ENCODE results near the gene PACRG. TPM values are rescaled to one million over a fixed set of nuclear protein-coding genes. Genes with fewer than 3 reads are reported as not detected.

The PACRG gene
- total RNA-seq, 2 experiments from 2014 or later: 0.78 TPM; not detected in 1

- POLR2A ChIA-PET: interaction anchor here (0.7 kb wide), 1 partner anchor 1514 kb away, joined by 3 read pairs; no protein-coding TSS in a partner anchor
- ATAC-seq (peak; percentile 70), DNase-seq (no peak)
- H3K9me3 Mint-ChIP-seq (ENCODE audit: insufficient read depth): peaks cover 8% of the 10 kb centered on the region
- peaks cover 3% of the 10 kb centered on the region for H3K27me3 Mint-ChIP-seq (ENCODE audit: low read depth)
- no peak overlapping the region for H3K4me3 Mint-ChIP-seq
- peaks cover 14% of the 10 kb centered on the region for H3K4me1 Mint-ChIP-seq (ENCODE audit: low read depth)
- H3K27ac Mint-ChIP-seq: no peak overlapping the region
- no peaks in the 10 kb centered on the region for H3K36me3 Mint-ChIP-seq (ENCODE audit: low read depth)
- CTCF ChIA-PET: no interaction called here
These were observed 273.6 kb downstream of the PACRG start for GRCh38 chr6:163001330-163001729.

GRCh38 chr6:163008186-163008585 is 280.4 kb downstream of the PACRG start:
- no peak overlapping the region for H3K27ac Mint-ChIP-seq
- no peaks in the 10 kb centered on the region for H3K9me3 Mint-ChIP-seq (ENCODE audit: insufficient read depth)
- no peak overlapping the region for H3K4me3 Mint-ChIP-seq
- POLR2A ChIA-PET: no interaction called here
- peaks cover 3% of the 10 kb centered on the region for H3K27me3 Mint-ChIP-seq (ENCODE audit: low read depth)
- ATAC-seq (no peak), DNase-seq (no peak)
- CTCF ChIA-PET: no interaction called here
- H3K36me3 Mint-ChIP-seq (ENCODE audit: low read depth): no peaks in the 10 kb centered on the region
- H3K4me1 Mint-ChIP-seq (ENCODE audit: low read depth): no peaks in the 10 kb centered on the region

GRCh38 chr6:163008626-163009025 is 280.9 kb downstream of the PACRG start:
- ChIA-PET CTCF (no interaction called here), POLR2A (no interaction called here)
- peaks cover 3% of the 10 kb centered on the region for H3K27me3 Mint-ChIP-seq (ENCODE audit: low read depth)

GRCh38 chr6:163010145-163010544 is 282.4 kb downstream of the PACRG start:
- Mint-ChIP-seq H3K27me3 (ENCODE audit: low read depth) (no peaks in the 10 kb centered on the region), H3K4me1 (ENCODE audit: low read depth) (no peaks in the 10 kb centered on the region), H3K36me3 (ENCODE audit: low read depth) (no peaks in the 10 kb centered on the region), H3K9me3 (ENCODE audit: insufficient read depth) (no peaks in the 10 kb centered on the region), H3K4me3 (no peak overlapping the region), H3K27ac (no peak overlapping the region)
- DNase-seq: no peak
- ChIA-PET CTCF (no interaction called here), POLR2A (no interaction called here)
- ATAC-seq: no peak

More at GRCh38 chr6:163008626-163009025, 280.9 kb downstream of the PACRG start:
- ATAC-seq (no peak), DNase-seq (no peak)
- no peak overlapping the region for H3K4me3 Mint-ChIP-seq
- no peaks in the 10 kb centered on the region for H3K36me3 Mint-ChIP-seq (ENCODE audit: low read depth)
- H3K27ac Mint-ChIP-seq: no peak overlapping the region
- no peaks in the 10 kb centered on the region for H3K4me1 Mint-ChIP-seq (ENCODE audit: low read depth)
- H3K9me3 Mint-ChIP-seq (ENCODE audit: insufficient read depth): no peaks in the 10 kb centered on the region

DNA sequence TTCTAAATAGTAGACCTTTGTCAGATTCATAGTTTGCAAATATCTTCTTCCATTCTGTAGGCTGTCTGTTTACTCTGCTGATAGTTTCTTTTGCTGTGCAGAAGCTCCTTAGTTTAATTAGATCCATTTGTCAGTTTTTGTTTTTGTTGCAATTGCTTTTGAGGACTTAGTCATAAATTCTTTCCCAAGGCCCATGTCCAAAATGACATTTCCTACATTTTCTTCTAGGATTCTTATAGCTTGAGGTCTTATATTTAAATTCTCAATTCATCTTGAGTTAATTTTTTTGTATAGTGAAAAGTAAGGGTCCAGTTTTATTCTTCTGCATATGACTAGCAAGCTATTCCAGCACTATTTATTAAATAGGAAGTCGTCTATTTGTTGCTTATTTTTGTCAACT is 287.0 kb downstream of the PACRG start:
- CTCF ChIA-PET: no interaction called here
- Mint-ChIP-seq H3K4me3 (no peak overlapping the region), H3K27ac (no peak overlapping the region), H3K27me3 (ENCODE audit: low read depth) (no peaks in the 10 kb centered on the region), H3K36me3 (ENCODE audit: low read depth) (no peaks in the 10 kb centered on the region), H3K9me3 (ENCODE audit: insufficient read depth) (peaks cover 6% of the 10 kb centered on the region), H3K4me1 (ENCODE audit: low read depth) (no peaks in the 10 kb centered on the region)
- DNase-seq (no peak), ATAC-seq (no peak)
- POLR2A ChIA-PET: no interaction called here

- Mint-ChIP-seq H3K27me3 (ENCODE audit: low read depth) (no peaks in the 10 kb centered on the region), H3K4me3 (no peak overlapping the region), H3K4me1 (ENCODE audit: low read depth) (no peaks in the 10 kb centered on the region), H3K27ac (no peak overlapping the region), H3K9me3 (ENCODE audit: insufficient read depth) (peaks cover 21% of the 10 kb centered on the region), H3K36me3 (ENCODE audit: low read depth) (no peaks in the 10 kb centered on the region)
- ATAC-seq: no peak
- ChIA-PET CTCF (no interaction called here), POLR2A (no interaction called here)
- no peak for DNase-seq
These were observed 290.0 kb downstream of the PACRG start for GRCh38 chr6:163017801-163018200.

- no peaks in the 10 kb centered on the region for H3K27me3 Mint-ChIP-seq (ENCODE audit: low read depth)
- H3K4me1 Mint-ChIP-seq (ENCODE audit: low read depth): no peaks in the 10 kb centered on the region
- ChIA-PET CTCF (no interaction called here), POLR2A (interaction anchor here (0.7 kb wide), 1 partner anchor 1787 kb away, joined by 4 read pairs; no protein-coding TSS in a partner anchor)
- no peak overlapping the region for H3K27ac Mint-ChIP-seq
- no peak overlapping the region for H3K4me3 Mint-ChIP-seq
- H3K36me3 Mint-ChIP-seq (ENCODE audit: low read depth): no peaks in the 10 kb centered on the region
- no peak for ATAC-seq
- DNase-seq: no peak
- peaks cover 21% of the 10 kb centered on the region for H3K9me3 Mint-ChIP-seq (ENCODE audit: insufficient read depth)
These were observed 292.2 kb downstream of the PACRG start for GRCh38 chr6:163019926-163020325.

GRCh38 chr6:163021054-163021453 is 293.3 kb downstream of the PACRG start:
- Mint-ChIP-seq H3K4me3 (no peak overlapping the region), H3K27me3 (ENCODE audit: low read depth) (no peaks in the 10 kb centered on the region), H3K4me1 (ENCODE audit: low read depth) (no peaks in the 10 kb centered on the region), H3K9me3 (ENCODE audit: insufficient read depth) (peaks cover 18% of the 10 kb centered on the region), H3K27ac (no peak overlapping the region), H3K36me3 (ENCODE audit: low read depth) (no peaks in the 10 kb centered on the region)
- POLR2A ChIA-PET: no interaction called here
- ATAC-seq (no peak), DNase-seq (no peak)
- CTCF ChIA-PET: no interaction called here

GRCh38 chr6:163023700-163024099 is 295.9 kb downstream of the PACRG start:
- CTCF ChIA-PET: no interaction called here
- H3K4me1 Mint-ChIP-seq (ENCODE audit: low read depth): no peaks in the 10 kb centered on the region
- no peaks in the 10 kb centered on the region for H3K27me3 Mint-ChIP-seq (ENCODE audit: low read depth)
- H3K27ac Mint-ChIP-seq: no peak overlapping the region
- no peaks in the 10 kb centered on the region for H3K36me3 Mint-ChIP-seq (ENCODE audit: low read depth)
- ATAC-seq (no peak), DNase-seq (no peak)
- POLR2A ChIA-PET: no interaction called here
- no peak overlapping the region for H3K4me3 Mint-ChIP-seq
- peaks cover 28% of the 10 kb centered on the region for H3K9me3 Mint-ChIP-seq (ENCODE audit: insufficient read depth)

GRCh38 chr6:163026893-163027292 is 299.1 kb downstream of the PACRG start:
- no peaks in the 10 kb centered on the region for H3K4me1 Mint-ChIP-seq (ENCODE audit: low read depth)
- no peaks in the 10 kb centered on the region for H3K27me3 Mint-ChIP-seq (ENCODE audit: low read depth)
- ATAC-seq: no peak
- H3K9me3 Mint-ChIP-seq (ENCODE audit: insufficient read depth): peaks cover 13% of the 10 kb centered on the region
- H3K27ac Mint-ChIP-seq: no peak overlapping the region
- ChIA-PET CTCF (no interaction called here), POLR2A (no interaction called here)
- H3K36me3 Mint-ChIP-seq (ENCODE audit: low read depth): no peaks in the 10 kb centered on the region
- no peak overlapping the region for H3K4me3 Mint-ChIP-seq
- DNase-seq: no peak

- CTCF ChIA-PET: interaction anchor here (0.6 kb wide), 1 partner anchor 77 kb away, joined by 3 read pairs; no protein-coding TSS in a partner anchor
- ATAC-seq: no peak
- no peak overlapping the region for H3K4me3 Mint-ChIP-seq
- H3K4me1 Mint-ChIP-seq (ENCODE audit: low read depth): no peaks in the 10 kb centered on the region
- no peaks in the 10 kb centered on the region for H3K36me3 Mint-ChIP-seq (ENCODE audit: low read depth)
- H3K9me3 Mint-ChIP-seq (ENCODE audit: insufficient read depth): peaks cover 13% of the 10 kb centered on the region
- POLR2A ChIA-PET: no interaction called here
- DNase-seq: no peak
- no peak overlapping the region for H3K27ac Mint-ChIP-seq
- no peaks in the 10 kb centered on the region for H3K27me3 Mint-ChIP-seq (ENCODE audit: low read depth)
These were observed 303.2 kb downstream of the PACRG start for GRCh38 chr6:163030980-163031379.

DNA sequence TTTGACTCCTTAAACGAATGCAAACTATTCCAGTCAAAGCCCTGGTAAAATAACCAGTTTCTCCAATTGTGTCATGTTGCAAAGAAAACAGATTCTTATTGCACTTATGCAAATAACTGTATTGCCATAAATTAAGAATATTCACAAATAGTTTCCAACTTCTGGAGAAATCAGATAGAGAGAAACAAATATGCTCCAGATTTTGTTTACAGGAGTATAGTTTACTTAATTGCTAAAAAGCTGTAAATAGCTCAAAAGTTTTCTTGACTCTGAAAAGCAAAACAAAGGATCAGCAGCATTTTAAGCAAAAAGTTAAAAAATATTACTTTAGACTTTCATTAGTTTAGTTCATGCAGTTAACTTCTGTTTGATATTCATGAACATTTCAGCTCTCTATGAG is 304.2 kb downstream of the PACRG start:
- Mint-ChIP-seq H3K9me3 (ENCODE audit: insufficient read depth) (peaks cover 6% of the 10 kb centered on the region), H3K27me3 (ENCODE audit: low read depth) (no peaks in the 10 kb centered on the region), H3K4me3 (no peak overlapping the region), H3K4me1 (ENCODE audit: low read depth) (no peaks in the 10 kb centered on the region), H3K27ac (no peak overlapping the region), H3K36me3 (ENCODE audit: low read depth) (no peaks in the 10 kb centered on the region)
- no peak for ATAC-seq
- DNase-seq: no peak
- ChIA-PET CTCF (no interaction called here), POLR2A (no interaction called here)

DNA sequence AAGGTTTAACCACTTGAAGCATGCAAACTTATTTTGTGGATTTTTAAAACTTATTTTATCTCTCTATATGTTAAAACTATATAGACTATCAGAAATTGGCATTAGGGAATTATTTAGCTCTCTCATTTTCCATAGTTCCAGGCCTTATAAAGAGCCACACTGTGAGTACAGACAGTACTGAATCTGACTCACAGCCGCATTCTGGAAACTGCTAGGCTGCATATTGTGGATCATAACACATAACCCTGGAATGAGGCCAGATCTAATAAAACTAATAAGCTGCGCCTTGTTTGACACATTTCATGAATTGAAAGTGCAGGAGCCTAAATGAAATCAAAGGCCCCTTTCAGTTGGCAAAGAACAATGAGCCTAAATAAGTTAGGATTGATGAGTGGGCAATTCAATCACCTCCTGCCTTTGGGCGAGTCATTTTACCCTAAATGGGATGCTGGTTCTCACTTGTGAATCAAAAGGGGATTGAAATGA is 308.4 kb downstream of the PACRG start:
- DNase-seq (no peak), ATAC-seq (no peak)
- Mint-ChIP-seq H3K9me3 (ENCODE audit: insufficient read depth) (no peaks in the 10 kb centered on the region), H3K27ac (no peak overlapping the region), H3K4me1 (ENCODE audit: low read depth) (no peaks in the 10 kb centered on the region), H3K4me3 (no peak overlapping the region), H3K36me3 (ENCODE audit: low read depth) (no peaks in the 10 kb centered on the region), H3K27me3 (ENCODE audit: low read depth) (no peaks in the 10 kb centered on the region)
- ChIA-PET POLR2A (no interaction called here), CTCF (no interaction called here)

Measured in activated CD8-positive, alpha-beta T cell treated with anti-CD3 and anti-CD28 coated beads, Interleukin-2, amount 10 ng/mL, durations not matched to agents 7 days and 5 days (primary cell).